Dermis microvascular lymphatic vessel endothelial cell (primary cell): Measurements from ENCODE around the gene SERP2. TPM values are rescaled to one million over a fixed set of nuclear protein-coding genes. Genes with fewer than 3 reads are reported as not detected.
A peak's percentile ranks its signal among the peaks of the same experiment; 100 is the strongest.
"Not testable (repeated sequence)": the region's sequence is repeated elsewhere in the genome, so short reads cannot be mapped to it uniquely, and the experiment has no call there.

Experiments used
- DNase-seq, 2 donors: peaks; one replicate each; pipeline versions ENCODE4 v3.0.0 to v3.0.0-alpha.2; 2010; ENCODE audit warnings: low read depth in 2 of 2
- total RNA-seq: library from RNA; depleted of rRNA; stranded (reverse); fragments of >200 nt; gene quantifications from 2 replicates; pipeline ENCODE4 v1.2.1, GENCODE V29; 2014

The SERP2 gene
- total RNA-seq, result 1.8 and 2.1 TPM in 2 replicates

DNA sequence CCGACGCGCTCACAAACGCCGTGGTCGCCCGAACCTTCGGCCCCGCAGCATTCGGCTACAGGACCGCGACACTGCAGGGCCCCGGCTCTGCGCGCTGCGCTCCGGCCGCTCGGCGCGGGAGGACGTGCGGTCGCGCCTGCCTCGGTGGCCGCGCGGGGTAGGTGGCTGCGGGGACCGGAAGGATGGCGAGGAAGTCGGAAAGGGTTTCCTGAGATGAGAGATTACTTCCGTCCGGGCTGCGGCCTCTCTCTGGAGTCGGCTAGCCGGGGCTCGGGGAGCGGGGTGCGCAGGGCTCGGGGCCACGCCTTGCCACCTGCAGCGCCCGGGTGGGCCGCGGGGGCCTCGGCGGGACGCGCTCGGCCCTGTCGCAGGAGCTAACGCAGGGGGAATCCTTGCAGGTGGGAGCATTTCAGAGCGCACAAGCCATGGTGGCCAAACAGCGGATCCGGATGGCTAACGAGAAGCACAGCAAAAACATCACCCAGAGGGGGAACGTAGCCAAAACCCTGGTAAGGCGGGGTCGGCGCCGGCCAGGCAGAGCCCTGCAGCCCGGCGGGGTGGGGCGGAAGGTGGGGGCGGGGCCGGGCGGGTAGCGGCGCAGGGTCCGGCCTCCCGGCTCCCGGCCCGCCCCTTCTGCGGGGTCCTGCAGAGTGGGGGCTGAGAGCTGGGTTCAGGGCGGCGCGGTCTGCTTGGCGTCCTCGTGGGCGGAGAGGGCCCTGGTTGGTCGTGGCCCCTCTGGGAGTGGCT is at the start of gene SERP2:
TSS of gene SERP2 (plus strand) at position 224 of the 747 bp plus-strand sequence. CDS start at position 426, 202 bp downstream.
- no peak for DNase-seq

DNA sequence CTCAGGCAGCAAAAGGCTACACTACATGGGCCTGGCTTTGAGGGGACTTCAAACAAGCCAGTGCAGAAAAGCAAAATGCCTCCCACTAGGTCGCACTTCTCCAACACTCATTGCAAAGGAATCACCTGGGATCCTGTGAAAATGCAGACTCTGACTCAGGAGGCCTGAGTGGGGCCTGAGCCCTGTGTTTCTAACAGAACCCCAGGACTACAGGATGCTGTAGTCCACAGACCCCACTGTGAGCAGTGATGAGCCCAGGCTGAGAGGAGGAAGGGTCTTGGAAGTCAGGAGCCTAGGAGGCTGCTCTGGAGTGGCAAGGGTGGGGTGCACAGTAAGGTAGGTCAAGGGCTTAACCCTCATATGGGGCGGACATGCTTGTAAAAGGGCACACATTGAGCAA is 46.7 kb upstream of the SERP2 start:
- DNase-seq, result no peak

DNA sequence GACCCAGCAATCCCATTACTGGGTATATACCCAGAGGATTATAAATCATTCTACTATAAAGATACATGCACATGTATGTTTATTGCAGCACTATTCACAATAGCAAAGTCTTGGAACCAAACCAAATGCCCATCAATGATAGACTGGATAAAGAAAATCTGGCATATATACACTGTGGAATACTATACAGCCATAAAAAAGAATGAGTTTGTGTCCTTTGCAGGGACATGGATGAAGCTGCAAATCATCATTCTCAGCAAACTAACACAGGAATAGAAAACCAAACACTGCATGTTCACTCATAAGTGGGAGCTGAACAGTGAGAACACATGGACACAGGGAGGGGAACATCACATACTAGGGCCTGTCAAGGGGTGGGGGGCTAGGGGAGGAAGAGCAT is 44.6 kb upstream of the SERP2 start:
- not testable (repeated sequence) for DNase-seq

- no peak for DNase-seq
These were observed 43.6 kb upstream of the SERP2 start for GRCh38 chr13:44329909-44330545.

DNA sequence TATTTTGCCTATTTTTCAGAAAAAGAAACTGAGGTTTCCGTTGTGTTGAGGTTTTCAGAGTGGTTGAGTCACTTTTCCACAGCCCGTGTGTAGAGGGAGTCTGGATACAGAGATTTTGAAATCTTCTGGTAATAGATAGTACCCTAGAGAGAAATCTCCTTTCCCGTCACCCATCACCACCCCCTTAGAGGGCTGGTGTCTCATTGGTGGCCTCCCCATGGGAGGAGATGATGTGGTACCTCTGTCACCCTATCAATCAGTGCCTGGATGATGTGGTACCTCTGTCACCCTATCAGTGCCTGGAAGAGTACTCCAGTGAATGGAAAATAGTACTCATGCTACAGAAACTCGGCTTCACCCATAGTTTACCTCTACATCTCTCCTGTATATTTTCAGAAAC is 42.2 kb upstream of the SERP2 start:
- no peak for DNase-seq

- peak in 1 of 2 donors; percentile 41 for DNase-seq
These were observed 41.4 kb upstream of the SERP2 start for GRCh38 chr13:44331912-44332851.

DNA sequence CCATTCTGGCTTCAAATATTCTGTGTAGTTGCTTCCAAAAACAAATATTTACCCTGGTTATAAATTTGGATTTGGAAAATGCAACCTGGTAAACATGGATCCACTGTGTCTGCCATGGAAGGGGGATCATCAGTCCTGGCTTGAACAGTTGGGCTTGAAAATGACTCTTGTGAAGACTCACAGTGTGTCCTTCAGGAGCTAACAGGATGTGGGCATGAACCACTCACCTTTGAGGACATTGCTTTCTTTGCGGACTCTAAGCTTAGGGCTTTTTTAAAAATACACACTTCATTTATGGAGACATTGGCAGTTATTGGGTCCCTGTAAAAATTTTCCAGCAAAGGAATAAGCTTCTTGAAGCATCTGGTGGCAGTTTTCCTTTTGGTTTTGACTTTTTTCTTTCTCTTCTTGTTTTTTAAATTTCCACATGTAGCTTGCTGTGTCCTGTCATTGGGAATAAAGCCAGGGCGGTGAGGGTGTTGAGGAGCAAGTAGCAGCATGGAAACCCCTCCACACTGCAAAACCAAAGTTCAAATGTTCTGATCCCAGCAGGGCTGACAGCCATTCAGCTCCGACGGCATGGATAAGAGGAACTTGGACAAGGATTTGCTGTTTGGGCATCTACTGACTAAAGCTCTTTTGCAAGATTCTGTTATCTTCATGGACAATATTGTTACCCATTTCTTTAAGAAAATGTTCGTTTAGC is 39.5 kb upstream of the SERP2 start:
- no peak for DNase-seq

GRCh38 chr13:44334751-44335150 is 38.9 kb upstream of the SERP2 start:
- DNase-seq, result no peak

DNA sequence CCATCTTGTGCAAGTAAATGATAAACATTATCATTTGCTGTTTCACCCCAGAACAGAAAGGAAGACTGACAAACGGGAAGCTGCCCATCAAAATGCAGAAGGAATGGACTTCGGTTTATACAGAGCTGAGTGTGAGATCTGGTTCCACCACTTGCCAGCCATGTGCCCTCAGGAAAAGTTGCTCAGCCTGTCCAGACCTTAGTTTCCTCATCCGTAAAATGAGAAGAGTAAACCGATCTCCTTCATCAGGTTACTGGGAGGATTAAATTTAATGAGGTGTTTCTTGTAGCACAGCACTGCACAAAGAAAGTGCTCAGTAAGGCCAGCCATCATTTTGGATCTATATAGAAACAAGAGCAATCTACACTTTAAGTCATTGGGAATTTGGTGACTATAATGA is 36.7 kb upstream of the SERP2 start:
- DNase-seq, result no peak

DNA sequence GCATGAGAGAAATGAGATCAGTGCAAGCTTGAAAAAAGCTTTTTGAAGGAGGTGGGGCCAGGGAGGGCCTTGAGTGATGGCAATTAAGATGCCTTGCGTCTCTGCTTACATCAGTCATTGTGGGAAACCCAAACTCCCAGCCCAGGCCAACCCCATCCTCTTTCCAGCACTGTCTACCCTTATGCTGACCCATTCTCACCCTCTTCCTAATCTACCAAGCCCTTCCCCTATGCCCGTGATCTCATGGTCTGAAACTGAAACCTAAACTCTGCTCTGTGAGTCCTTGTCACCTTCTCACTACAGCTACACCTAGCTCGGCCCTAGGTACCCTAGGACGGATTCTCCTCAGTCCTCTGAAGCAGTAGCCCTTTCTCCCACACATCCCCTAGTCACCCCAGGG is 36.0 kb upstream of the SERP2 start:
- no peak for DNase-seq

- no peak for DNase-seq
These were observed 33.1 kb upstream of the SERP2 start for GRCh38 chr13:44340508-44340907.

DNA sequence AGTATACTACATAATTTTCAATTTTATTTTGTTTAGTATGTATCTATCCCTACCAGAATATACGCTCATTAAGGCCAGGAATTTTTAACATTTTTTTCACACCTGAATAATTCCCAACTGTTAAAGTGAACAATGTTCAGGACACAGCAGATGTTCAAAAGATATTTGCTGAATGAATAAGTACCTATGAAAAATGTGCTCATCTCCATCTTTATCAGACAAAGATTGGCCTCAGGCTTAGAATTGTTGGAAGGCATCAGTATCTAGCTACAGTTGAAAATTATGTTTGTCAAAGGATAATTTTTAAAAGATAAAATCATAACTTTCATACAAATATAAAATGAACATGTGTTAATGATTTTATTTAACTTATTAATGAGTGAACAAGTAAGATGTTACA is 30.9 kb upstream of the SERP2 start:
- no peak for DNase-seq

GRCh38 chr13:44346534-44346933 is 27.1 kb upstream of the SERP2 start:
- no peak for DNase-seq

DNA sequence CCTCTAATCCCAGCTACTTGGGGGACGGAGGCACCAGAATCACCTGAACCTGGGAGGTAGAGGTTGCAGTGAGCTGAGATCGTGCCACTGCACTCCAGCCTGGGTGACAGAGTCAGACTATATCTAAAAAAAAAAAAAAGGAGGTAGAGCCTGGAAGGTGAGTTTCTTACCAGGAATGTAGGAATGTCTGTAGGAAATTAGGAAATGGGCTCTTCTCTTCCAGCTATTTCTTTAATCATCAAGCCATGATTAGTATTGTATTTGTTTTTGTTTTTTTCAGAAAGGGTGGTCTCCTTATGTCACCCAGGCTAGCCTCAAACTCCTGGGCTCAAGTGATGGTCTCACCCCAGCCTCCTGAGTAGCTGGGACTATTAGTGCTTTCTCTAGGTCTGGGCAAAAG is 26.3 kb upstream of the SERP2 start:
- no peak for DNase-seq

- no peak for DNase-seq
These were observed 25.7 kb upstream of the SERP2 start for GRCh38 chr13:44347949-44348348.

GRCh38 chr13:44350775-44351504 is 22.7 kb upstream of the SERP2 start:
- no peak for DNase-seq

DNA sequence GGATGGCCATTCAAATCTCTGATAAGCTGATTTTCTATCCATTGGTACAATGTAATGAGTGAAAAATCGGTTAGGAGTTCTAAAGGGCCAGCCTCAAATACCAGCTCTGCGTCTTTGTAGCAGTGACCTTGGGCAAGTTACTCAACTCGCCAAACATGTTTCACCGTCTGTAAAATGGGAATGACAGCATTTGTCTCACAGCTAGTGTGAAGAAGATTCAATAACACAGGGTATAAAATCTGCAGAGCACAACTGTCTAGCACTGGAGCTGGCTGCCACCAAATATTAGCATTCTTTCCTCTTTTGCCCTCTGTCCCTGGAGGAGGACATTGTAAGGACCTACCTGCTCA is 22.1 kb upstream of the SERP2 start:
- DNase-seq, result no peak

GRCh38 chr13:44352202-44352601 is 21.4 kb upstream of the SERP2 start:
- no peak for DNase-seq

DNA sequence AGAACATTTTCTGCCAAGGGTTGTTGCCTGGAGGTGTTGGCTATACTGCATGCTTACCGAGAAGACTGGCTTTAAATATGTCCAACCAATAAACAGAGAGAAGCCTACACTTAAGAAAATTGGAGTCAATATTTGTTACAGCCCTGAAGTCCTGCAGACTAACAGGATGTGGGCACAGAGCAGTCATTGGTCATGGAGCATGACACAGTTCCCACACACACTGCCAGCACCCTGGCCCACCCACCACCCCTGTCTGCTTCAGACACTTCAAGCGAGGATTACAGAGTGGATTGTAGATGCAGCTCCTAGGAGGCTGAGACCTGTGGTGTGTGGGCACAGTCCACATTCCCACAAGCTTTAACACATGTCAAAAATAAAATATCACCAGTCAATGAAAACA is 21.0 kb upstream of the SERP2 start:
- no peak for DNase-seq

GRCh38 chr13:44354331-44354730 is 19.3 kb upstream of the SERP2 start:
- no peak for DNase-seq

- DNase-seq, result no peak
These were observed 18.7 kb upstream of the SERP2 start for GRCh38 chr13:44354884-44355283.
